ENCODE measurements around the gene PGAP6.

The PGAP6 gene

GRCh38 chr16:381789-382717, at the start of gene PGAP6:
Gene PGAP6, minus strand, starts transcription at chr16:381978. Its CDS starts 157 bp downstream, at chr16:381821.
- DNase-seq: peak; percentile 76
- TF ChIP-seq EZH2phosphoT487 (IDR thresholded peaks at IDR 0.05; ENCODE audit: low read length) (no peak), CTCF (IDR thresholded peaks at IDR 0.05; ENCODE audit: low read length) (no peak), EZH2 (optimal IDR thresholded peaks at IDR 0.05; ENCODE audit: low read depth, low read length) (no peak)
- Histone ChIP-seq H4K20me1 (ENCODE audit: insufficient read depth, low read length) (no peaks in the 10 kb centered on the region), H3K4me3 (ENCODE audit: low read length) (peak within 1 kb of the TSS; percentile 90), H3K9me2 (replicated peaks; ENCODE audit: insufficient read depth, low read length) (no peaks in the 10 kb centered on the region), H3K4me1 (ENCODE audit: low read length) (peaks cover 16% of the 10 kb centered on the region), H3F3A (ENCODE audit: insufficient read depth, low read length) (peaks cover 13% of the 10 kb centered on the region), H3K27ac (ENCODE audit: low read length) (no peak within 1 kb of the TSS), H3K27me3 (replicated peaks; ENCODE audit: insufficient read depth, low read length) (no peaks in the 10 kb centered on the region), H3K36me3 (replicated peaks; ENCODE audit: insufficient read depth, low read length) (no peaks in the 10 kb centered on the region), H3K9me3 (replicated peaks; ENCODE audit: insufficient read depth, low read length) (no peaks in the 10 kb centered on the region), H3K79me2 (ENCODE audit: low read length) (peaks cover 29% of the 10 kb centered on the region), H3K9ac (ENCODE audit: low read length) (peak within 1 kb of the TSS; percentile 77), H3K4me2 (ENCODE audit: low read depth, low read length) (peak within 1 kb of the TSS; percentile 100), H2AFZ (ENCODE audit: low read length) (peak within 1 kb of the TSS; percentile 93)

- H3K9me3 ChIP-seq (replicated peaks; ENCODE audit: insufficient read depth, low read length): no peaks in the 10 kb centered on the region
- peaks cover 42% of the 10 kb centered on the region for H3K79me2 ChIP-seq (ENCODE audit: low read length)
- H4K20me1 ChIP-seq (ENCODE audit: insufficient read depth, low read length): no peaks in the 10 kb centered on the region
- H3K27ac ChIP-seq (ENCODE audit: low read length): no peak overlapping the region
- no peak overlapping the region for H3K4me2 ChIP-seq (ENCODE audit: low read depth, low read length)
- no peaks in the 10 kb centered on the region for H3K9me2 ChIP-seq (replicated peaks; ENCODE audit: insufficient read depth, low read length)
- H3K27me3 ChIP-seq (replicated peaks; ENCODE audit: insufficient read depth, low read length): no peaks in the 10 kb centered on the region
- DNase-seq: no peak
- H3K9ac ChIP-seq (ENCODE audit: low read length): no peak overlapping the region
- TF ChIP-seq EZH2phosphoT487 (IDR thresholded peaks at IDR 0.05; ENCODE audit: low read length): no peak
- no peak for TF ChIP-seq CTCF (IDR thresholded peaks at IDR 0.05; ENCODE audit: low read length)
- TF ChIP-seq EZH2 (optimal IDR thresholded peaks at IDR 0.05; ENCODE audit: low read depth, low read length): no peak
- no peaks in the 10 kb centered on the region for H3K36me3 ChIP-seq (replicated peaks; ENCODE audit: insufficient read depth, low read length)
- no peaks in the 10 kb centered on the region for H3F3A ChIP-seq (ENCODE audit: insufficient read depth, low read length)
- 0 out of 2 replicates have a peak, but pooled peaks cover 6% of the 10 kb centered on the region for H3K4me1 ChIP-seq (ENCODE audit: low read length)
- H3K4me3 ChIP-seq (ENCODE audit: low read length): no peak overlapping the region
- H2AFZ ChIP-seq (ENCODE audit: low read length): no peak overlapping the region
These were observed 49.1 kb upstream of the PGAP6 start for GRCh38 chr16:430904-431303.

- Histone ChIP-seq H3K27ac (ENCODE audit: low read length) (no peak overlapping the region), H3F3A (ENCODE audit: insufficient read depth, low read length) (no peaks in the 10 kb centered on the region), H3K4me3 (ENCODE audit: low read length) (no peak overlapping the region), H2AFZ (ENCODE audit: low read length) (no peak overlapping the region), H3K79me2 (ENCODE audit: low read length) (peaks cover 42% of the 10 kb centered on the region), H3K4me1 (ENCODE audit: low read length) (peaks cover 12% of the 10 kb centered on the region), H4K20me1 (ENCODE audit: insufficient read depth, low read length) (no peaks in the 10 kb centered on the region), H3K27me3 (replicated peaks; ENCODE audit: insufficient read depth, low read length) (peaks cover 10% of the 10 kb centered on the region; the same call in 1 of the 2 replicates), H3K9me2 (replicated peaks; ENCODE audit: insufficient read depth, low read length) (no peaks in the 10 kb centered on the region), H3K9ac (ENCODE audit: low read length) (no peak overlapping the region), H3K4me2 (ENCODE audit: low read depth, low read length) (peak overlapping the region; percentile 97), H3K36me3 (replicated peaks; ENCODE audit: insufficient read depth, low read length) (no peaks in the 10 kb centered on the region), H3K9me3 (replicated peaks; ENCODE audit: insufficient read depth, low read length) (no peaks in the 10 kb centered on the region)
- no peak for DNase-seq
- no peak for TF ChIP-seq EZH2 (optimal IDR thresholded peaks at IDR 0.05; ENCODE audit: low read depth, low read length)
- no peak for TF ChIP-seq EZH2phosphoT487 (IDR thresholded peaks at IDR 0.05; ENCODE audit: low read length)
- TF ChIP-seq CTCF (IDR thresholded peaks at IDR 0.05; ENCODE audit: low read length): no peak
These were observed 45.5 kb upstream of the PGAP6 start for GRCh38 chr16:427250-427649.

Measured in MM.1S (cell line).